WTC11 (cell line): Measurements from ENCODE around the gene NRXN3.

Experiments
- CREB1 ChIP-seq: sonication (generic); formaldehyde crosslinking; IDR thresholded peaks from 2 replicates; pipeline ENCODE4 v1.8.0; 2023; ENCODE audit warnings: mild to moderate bottlenecking, missing genetic modification reagents
- CREM ChIP-seq: sonication (generic); formaldehyde crosslinking; IDR thresholded peaks from 2 replicates; pipeline ENCODE4 v1.8.1; 2022; ENCODE audit warnings: mild to moderate bottlenecking, missing genetic modification reagents, moderate library complexity
- CTCF ChIP-seq: fragments of 200-600 bp; IDR thresholded peaks from 2 replicates; pipeline ENCODE4 v1.8.0; 2022; ENCODE audit warnings: antibody characterized with exemption
- E2F1 ChIP-seq: sonication (generic); formaldehyde crosslinking; IDR thresholded peaks from 2 replicates; pipeline ENCODE4 v1.8.0; 2022; ENCODE audit warnings: mild to moderate bottlenecking, missing genetic modification reagents
- FOXJ3 ChIP-seq: sonication (generic); formaldehyde crosslinking; IDR thresholded peaks from 2 replicates; pipeline ENCODE4 v1.9.0; 2021; ENCODE audit warnings: missing genetic modification reagents, mild to moderate bottlenecking, borderline replicate concordance
- GTF2I ChIP-seq: fragments of 250-450 bp; sonication (Bioruptor Pico); conservative IDR thresholded peaks from 2 replicates; pipeline ENCODE4 v1.4.0; 2021; ENCODE audit warnings: mild to moderate bottlenecking
- HMGXB4 ChIP-seq: sonication (generic); formaldehyde crosslinking; IDR thresholded peaks from 2 replicates; pipeline ENCODE4 v1.8.1; 2023; ENCODE audit warnings: mild to moderate bottlenecking, moderate library complexity, missing genetic modification reagents
- IRF1 ChIP-seq: sonication (generic); formaldehyde crosslinking; IDR thresholded peaks from 2 replicates; pipeline ENCODE4 v1.8.0; 2023; ENCODE audit warnings: missing genetic modification reagents
- SMAD3 ChIP-seq: sonication (generic); formaldehyde crosslinking; IDR thresholded peaks from 2 replicates; pipeline ENCODE4 v1.8.0; 2022; ENCODE audit warnings: missing genetic modification reagents, mild to moderate bottlenecking, borderline replicate concordance
- SMAD4 ChIP-seq: sonication (generic); formaldehyde crosslinking; IDR thresholded peaks from 2 replicates; pipeline ENCODE4 v1.8.0; 2022; ENCODE audit warnings: mild to moderate bottlenecking, missing genetic modification reagents
- TEAD4 ChIP-seq: sonication (generic); formaldehyde crosslinking; IDR thresholded peaks from 2 replicates; pipeline ENCODE4 v1.8.0; 2022; ENCODE audit warnings: mild to moderate bottlenecking, missing genetic modification reagents
- TP53 ChIP-seq: sonication (generic); formaldehyde crosslinking; IDR thresholded peaks from 2 replicates; pipeline ENCODE4 v1.8.1; 2023; ENCODE audit warnings: mild to moderate bottlenecking, missing genetic modification reagents
- USF2 ChIP-seq: sonication (generic); formaldehyde crosslinking; IDR thresholded peaks from 2 replicates; pipeline ENCODE4 v1.8.1; 2023; ENCODE audit warnings: mild to moderate bottlenecking, missing genetic modification reagents, moderate library complexity
- ZNF138 ChIP-seq: sonication (generic); formaldehyde crosslinking; conservative IDR thresholded peaks from 2 replicates; pipeline ENCODE4 v1.8.1; 2022; ENCODE audit warnings: mild to moderate bottlenecking, moderate library complexity, missing genetic modification reagents

GRCh38 chr14:79709573-79709972 lies 1539.4 kb downstream of the NRXN3 start:
- TF ChIP-seq CTCF: no peak
- TF ChIP-seq E2F1 (CRISPR knock-in tag): no peak
- TF ChIP-seq TP53 (CRISPR knock-in tag): no peak
- no peak for TF ChIP-seq HMGXB4 (CRISPR knock-in tag)
- TF ChIP-seq IRF1 (CRISPR knock-in tag): no peak
- no peak for TF ChIP-seq FOXJ3 (CRISPR knock-in tag)
- no peak for TF ChIP-seq SMAD4 (CRISPR knock-in tag)
- no peak for TF ChIP-seq CREB1
- TF ChIP-seq ZNF138 (CRISPR knock-in tag): no peak
- no peak for TF ChIP-seq CREM
- TF ChIP-seq SMAD3: no peak
- TF ChIP-seq USF2 (CRISPR knock-in tag): no peak
- TF ChIP-seq TEAD4: no peak
- TF ChIP-seq GTF2I (CRISPR knock-in tag): no peak
